ENCODE data around the gene KCNAB3. TPM values are rescaled to one million over a fixed set of nuclear protein-coding genes. Genes with fewer than 3 reads are reported as not detected.

The KCNAB3 gene
- total RNA-seq, 4 donors from 2014 or later = 1.6 to 2.9 (median 2.6) TPM

DNA sequence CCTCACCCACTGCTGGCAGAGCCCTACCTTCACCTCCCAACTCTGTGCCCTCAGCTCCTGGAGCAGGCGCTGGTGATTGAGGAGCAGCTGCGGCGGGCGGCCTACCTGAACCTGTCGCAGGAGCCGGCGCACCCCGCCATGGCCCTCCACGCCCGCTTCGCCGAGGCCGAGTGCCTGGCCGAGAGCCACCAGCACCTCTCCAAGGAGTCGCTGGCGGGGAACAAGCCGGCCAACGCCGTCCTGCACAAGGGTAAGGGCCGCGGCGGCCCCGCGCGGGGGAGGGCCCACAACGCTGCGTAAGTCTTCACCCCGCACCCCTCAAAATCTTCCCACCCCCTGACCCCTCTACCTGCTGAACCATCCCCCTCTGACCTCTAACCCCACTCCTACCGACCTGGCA lies 20.6 kb downstream of the KCNAB3 start:
- no peak for DNase-seq (ENCODE audit: low spot score)
- TF ChIP-seq, protein P1, sequence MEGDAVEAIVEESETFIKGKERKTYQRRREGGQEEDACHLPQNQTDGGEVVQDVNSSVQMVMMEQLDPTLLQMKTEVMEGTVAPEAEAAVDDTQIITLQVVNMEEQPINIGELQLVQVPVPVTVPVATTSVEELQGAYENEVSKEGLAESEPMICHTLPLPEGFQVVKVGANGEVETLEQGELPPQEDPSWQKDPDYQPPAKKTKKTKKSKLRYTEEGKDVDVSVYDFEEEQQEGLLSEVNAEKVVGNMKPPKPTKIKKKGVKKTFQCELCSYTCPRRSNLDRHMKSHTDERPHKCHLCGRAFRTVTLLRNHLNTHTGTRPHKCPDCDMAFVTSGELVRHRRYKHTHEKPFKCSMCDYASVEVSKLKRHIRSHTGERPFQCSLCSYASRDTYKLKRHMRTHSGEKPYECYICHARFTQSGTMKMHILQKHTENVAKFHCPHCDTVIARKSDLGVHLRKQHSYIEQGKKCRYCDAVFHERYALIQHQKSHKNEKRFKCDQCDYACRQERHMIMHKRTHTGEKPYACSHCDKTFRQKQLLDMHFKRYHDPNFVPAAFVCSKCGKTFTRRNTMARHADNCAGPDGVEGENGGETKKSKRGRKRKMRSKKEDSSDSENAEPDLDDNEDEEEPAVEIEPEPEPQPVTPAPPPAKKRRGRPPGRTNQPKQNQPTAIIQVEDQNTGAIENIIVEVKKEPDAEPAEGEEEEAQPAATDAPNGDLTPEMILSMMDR (IDR thresholded peaks at IDR 0.05) = no peak
- no peak for ATAC-seq (ENCODE audit: low FRiP score)

DNA sequence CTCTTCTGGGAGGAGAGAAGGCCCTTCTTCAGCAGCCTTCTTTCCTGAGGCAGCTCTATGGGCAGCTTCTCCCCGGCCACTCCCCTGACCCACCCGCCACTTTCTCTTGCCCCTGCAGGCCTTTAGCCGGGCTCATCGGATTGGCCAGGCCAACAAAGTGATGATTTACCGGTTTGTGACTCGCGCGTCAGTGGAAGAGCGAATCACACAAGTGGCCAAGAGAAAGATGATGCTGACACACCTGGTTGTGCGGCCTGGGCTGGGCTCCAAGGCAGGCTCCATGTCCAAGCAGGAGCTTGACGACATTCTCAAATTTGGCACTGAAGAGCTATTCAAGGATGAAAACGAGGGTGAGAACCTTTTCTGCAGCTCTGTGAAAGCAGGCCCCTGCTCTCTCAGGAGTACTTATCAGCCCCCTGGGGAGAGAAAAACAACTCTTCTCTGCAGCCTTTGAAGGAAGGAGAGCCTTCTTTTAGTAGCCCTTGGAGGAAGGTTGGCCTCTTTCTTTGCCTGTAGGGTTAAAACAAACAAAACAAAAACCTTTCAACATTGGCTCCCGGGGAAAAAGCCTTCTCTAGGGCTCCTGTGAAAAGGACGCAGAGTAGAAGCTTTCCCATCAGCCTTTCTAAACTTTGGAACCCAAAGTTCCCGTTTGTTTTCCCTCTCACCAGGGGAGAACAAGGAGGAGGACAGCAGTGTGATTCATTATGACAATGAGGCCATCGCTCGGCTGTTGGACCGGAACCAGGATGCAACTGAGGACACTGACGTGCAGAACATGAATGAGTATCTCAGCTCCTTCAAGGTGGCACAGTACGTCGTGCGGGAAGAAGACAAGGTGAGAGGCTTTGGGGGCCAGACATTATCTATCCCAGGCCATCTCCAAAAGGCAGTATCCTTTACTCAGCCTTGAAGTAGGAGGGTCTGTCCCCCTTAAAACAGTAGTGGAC lies 26.2 kb downstream of the KCNAB3 start:
- ATAC-seq (ENCODE audit: low FRiP score) = no peak
- TF ChIP-seq, protein P1 (IDR thresholded peaks at IDR 0.05) = no peak
- DNase-seq (ENCODE audit: low spot score) = no peak

DNA sequence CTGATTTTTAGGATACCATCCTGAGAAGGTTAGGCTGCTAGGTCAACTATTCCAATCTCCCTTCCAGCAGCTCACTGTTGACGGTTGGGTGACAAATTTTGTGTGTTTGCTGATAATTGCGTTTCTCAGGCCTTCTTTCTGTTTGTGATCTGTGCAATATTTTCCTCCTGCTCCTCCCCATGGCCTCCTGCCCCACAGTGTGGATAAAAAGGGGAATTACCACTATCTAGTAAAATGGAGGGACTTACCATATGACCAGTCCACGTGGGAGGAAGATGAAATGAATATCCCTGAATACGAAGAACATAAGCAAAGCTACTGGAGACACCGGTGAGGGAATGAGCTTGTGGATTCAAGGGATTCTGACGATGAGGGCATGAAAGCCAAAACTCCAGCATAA lies 31.9 kb downstream of the KCNAB3 start:
- peak; percentile 79 for ATAC-seq (ENCODE audit: low FRiP score)
- DNase-seq (ENCODE audit: low spot score) = no peak
- TF ChIP-seq, protein P1 (IDR thresholded peaks at IDR 0.05) = peak in 1 of 3 donors; percentile 15

DNA sequence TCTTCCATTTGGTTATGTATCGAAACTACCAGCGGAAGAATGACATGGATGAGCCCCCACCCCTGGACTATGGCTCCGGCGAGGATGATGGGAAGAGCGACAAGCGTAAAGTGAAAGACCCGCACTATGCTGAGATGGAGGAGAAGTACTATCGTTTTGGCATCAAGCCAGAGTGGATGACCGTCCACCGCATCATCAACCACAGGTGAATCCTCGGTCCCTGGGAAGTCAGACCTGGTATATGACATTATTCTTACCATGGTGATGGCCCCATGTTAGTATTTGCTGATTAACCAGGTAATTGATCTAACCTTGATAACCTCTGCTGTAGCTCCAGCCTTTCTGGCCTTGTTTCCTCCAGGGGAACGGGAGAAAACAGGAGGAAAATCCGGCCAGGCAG lies 32.6 kb downstream of the KCNAB3 start:
- DNase-seq (ENCODE audit: low spot score) (no peak), ATAC-seq (ENCODE audit: low FRiP score) (no peak)
- TF ChIP-seq, protein P1 (IDR thresholded peaks at IDR 0.05) = no peak

DNA sequence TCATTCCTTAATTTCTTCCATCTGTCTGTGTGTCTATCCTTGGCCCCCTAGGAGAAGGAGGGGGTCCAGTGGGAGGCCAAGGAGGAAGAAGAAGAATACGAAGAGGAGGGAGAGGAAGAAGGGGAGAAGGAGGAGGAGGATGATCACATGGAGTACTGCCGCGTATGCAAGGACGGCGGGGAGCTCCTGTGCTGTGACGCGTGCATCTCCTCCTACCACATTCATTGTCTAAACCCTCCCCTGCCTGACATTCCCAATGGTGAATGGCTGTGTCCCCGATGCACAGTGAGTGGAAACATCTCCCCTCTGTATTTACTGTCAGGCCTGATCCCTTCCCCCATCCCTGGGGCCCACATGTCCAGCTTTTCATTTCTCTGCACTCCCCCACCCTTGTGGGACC lies 34.8 kb downstream of the KCNAB3 start:
- ATAC-seq (ENCODE audit: low FRiP score) = no peak
- TF ChIP-seq, protein P1 (IDR thresholded peaks at IDR 0.05) = no peak

DNA sequence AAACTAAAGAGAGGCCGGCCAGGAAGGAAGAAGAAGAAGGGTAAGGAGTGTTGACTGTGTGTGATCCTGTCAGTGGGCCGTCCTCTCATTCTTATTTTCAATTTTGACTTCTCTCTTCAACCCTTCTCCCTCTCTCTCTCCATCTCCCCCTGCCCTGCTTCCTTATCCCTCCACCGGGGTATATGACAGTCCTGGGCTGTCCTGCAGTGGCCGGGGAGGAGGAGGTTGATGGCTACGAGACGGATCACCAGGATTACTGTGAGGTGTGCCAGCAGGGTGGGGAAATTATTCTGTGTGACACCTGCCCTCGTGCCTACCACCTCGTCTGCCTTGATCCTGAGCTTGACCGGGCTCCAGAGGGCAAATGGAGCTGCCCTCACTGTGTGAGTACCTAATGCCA lies 35.4 kb downstream of the KCNAB3 start:
- DNase-seq (ENCODE audit: low spot score) = no peak
- TF ChIP-seq, protein P1 (IDR thresholded peaks at IDR 0.05) = no peak
- ATAC-seq (ENCODE audit: low FRiP score) = no peak

More for the DNA sequence above, 34.8 kb downstream of the KCNAB3 start:
- DNase-seq (ENCODE audit: low spot score) = no peak

All from omental fat pad (tissue), 4 donors.